NCI-H146 treated with DMSO at 0.1 percent for 48 hours (cell line): ENCODE results near the gene UNC119.

Experiments used
- DNase-seq: peaks from one replicate; lab custom pipeline; 2025; ENCODE audit not compliant: unreplicated experiment; lab: John Stamatoyannopoulos, UW

The UNC119 gene

DNA sequence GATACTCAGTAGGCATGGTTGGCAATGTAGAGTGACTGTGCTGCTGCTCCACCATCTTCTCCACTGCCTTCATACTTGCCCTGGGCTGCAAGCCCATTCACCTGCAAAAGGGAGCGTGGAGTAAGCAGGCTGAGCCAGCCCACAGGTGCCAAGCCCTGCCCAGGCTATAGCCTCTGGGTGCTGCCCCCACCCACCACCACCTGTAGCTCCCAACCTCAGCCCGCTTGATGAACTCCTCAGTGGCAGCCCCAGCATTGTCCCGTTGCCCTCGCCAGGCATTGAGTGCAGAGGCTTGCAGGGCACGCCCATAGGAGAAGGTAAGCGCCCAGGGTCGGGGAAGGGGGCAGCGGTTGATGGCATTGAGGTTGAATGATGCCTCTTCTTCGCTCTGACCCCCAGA lies 21.1 kb upstream of the UNC119 start:
- no peak for DNase-seq

- no peak for DNase-seq
Measured at GRCh38 chr17:28573040-28573380, 20.6 kb upstream of the UNC119 start.

- no peak for DNase-seq
Measured at GRCh38 chr17:28572259-28573039, 20.0 kb upstream of the UNC119 start.

DNA sequence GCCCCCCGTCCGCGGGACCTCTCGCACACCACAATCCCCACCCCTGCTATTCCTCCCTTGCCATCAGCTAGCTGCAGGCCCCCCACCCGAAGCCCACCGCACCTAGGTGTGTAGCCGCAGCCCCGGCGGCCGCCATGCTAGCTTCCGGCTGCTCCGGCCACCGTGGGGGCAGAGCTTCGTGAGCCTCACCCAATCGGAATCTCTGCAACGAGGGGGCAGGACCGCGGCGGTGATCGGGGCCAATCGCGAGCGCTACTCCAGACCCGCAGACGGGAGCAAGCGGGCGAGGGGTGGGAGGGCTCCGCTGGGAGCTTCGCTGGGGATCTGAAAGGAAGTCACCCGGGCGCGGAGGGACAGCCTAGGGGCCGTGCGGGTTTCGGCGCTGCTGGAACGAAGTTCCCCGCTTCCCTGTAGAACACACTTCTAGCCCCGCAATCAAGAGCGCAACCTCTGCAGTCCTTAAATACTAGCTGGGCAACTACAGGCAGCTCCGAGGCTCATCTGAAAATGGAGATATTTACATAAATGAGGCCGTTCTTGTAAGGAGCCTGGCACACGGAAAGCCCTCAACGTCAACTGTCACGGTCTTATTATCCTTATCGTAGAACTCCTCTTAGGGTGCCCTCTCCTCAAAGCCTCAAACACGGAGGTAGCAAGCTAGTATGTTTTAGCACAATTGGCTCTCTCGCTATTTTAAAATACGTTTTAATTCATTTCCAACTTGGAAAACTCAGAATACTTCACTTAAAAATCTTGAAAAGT lies 19.1 kb upstream of the UNC119 start, which contains the start of gene PIGS:
Gene PIGS (minus strand): TSS at position 164 of the 762 bp plus-strand sequence. CDS start 28 bp downstream, at position 136.
- DNase-seq, result peak; percentile 88

DNA sequence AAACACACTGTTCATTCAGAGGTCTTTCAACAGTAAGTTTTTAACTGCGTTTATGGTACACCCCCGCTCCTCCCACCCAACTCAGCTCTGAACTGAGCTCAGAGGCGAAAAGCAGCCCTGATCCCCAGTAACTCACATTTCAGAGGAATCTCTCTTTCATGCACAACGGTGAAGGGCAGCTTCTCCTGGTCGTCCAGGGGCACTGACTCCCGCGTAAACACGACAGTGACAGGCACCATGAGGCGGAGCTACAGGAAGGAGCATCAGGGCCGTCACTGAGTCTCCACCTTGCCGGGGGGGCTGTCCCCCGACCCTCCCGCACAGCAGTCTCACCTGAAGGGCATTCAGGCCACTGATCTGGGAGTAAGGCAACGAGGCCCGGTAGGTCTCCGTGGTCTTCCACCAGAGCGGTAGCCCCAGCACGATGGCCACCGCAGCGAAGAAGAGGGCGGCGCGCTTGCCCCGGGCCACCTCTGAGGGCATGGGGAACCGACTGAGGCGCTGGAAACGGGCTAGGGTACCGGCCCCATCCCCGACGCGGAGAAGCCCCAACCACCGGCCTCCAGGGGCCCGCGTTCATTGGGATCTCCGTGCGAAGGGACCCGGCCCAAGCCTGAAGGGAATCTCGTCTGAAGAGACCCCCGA lies 18.4 kb upstream of the UNC119 start:
- DNase-seq, result peak; percentile 43

- DNase-seq, result no peak
Measured at GRCh38 chr17:28569446-28569845, 17.0 kb upstream of the UNC119 start.

DNA sequence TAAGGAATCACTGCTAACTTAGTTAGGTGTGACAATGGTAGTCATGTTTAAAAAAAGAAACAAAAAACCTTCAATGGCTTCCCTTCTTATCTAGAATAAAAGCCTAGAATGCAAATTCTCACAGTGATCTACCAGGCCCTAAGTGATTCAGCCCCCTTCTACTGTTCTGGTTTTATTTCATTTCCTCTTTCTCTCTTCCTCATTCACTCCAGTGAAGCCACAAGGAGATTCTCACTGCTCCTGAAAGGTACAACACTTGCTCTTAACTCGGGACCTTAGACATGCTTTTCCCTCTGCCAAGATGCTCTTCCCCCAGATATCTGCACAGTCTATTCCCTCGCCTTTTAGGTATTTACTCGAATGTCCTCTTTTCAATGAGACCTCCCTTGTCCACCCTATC lies 15.2 kb upstream of the UNC119 start:
- DNase-seq, result no peak

GRCh38 chr17:28563475-28563874 lies 11.1 kb upstream of the UNC119 start:
- DNase-seq, result no peak

GRCh38 chr17:28555022-28555421 lies 2.6 kb upstream of the UNC119 start:
- DNase-seq, result no peak

GRCh38 chr17:28554565-28554964 lies 2.1 kb upstream of the UNC119 start:
- DNase-seq, result no peak

DNA sequence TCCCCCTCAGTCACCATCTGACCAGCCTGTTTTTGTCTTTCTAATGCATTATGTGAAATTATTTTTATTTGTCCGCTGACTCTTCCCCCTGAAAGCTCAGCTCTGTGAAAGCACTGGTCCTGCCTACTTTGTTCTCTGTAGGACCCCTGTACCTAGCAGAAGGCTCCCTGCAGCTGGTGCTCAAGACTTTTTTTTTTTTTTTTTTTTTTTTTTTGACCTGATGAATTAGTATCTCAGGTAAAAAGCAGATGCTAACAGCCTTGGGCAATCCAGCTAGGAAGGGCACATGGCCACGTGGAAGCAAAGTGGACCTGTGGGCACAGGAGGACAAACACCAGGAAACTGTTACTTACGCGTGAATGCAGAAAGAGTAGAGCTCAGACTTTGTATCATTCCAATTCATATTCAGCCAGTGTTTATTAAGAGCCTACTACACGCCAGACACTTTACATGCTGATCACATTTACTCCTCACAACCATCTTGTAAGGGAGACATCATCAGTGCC lies 629 bp upstream of the UNC119 start:
- DNase-seq, result no peak

DNA sequence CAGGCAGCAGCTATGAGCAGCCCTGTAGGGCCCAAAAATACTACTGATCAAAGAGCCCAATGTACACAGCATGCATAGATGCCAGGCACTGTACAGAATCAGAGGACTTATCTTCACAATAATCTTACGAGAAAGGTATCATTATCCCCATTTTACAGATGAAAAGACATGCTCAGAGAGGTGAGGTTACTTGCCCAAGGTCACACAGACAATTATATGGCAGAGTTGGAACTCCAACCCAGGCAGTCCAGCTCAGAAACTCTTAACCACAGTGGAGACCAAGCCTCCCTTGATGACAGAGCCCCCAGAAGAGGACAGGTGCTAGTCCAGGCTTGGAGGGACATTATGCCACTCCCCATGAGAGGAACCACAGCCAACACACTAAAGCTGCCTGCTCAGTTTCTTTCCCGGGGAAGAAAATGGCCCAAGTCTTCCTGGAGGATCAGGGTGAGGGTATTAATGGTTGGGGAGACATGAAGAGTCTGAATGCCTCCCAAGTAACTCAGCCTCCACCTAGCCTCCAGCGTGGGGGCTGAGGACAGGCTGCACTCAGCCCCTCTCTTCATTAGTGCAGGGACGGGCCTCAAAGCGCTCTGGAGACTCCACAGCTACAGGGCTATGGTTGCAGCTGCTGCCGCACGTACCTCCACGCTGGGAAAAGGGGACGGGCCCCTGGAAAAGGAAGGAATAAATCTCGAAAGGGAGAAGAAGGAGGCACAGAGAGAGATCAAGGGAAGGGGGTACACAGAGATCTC lies 826 bp downstream of the UNC119 start:
- no peak for DNase-seq

DNA sequence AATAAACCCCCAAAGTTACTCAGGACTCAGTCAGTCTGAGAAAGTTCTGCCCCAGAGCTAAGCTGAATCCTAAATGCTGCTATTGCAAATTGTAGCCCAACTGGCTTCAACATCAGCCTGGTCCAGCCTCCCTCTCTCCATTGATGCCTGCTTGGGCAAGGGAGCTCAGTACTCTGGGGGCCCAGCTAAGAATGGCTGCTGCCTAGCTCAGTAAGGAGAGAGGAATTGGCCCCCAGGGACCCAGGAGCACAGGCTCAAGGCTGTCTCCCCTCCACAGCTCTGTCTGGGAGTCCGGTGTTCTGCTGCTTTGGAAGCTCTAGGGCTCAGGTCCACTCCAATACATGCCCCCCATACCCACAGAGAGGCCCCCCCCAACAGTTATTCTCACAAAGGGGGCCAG lies 1.6 kb downstream of the UNC119 start:
- no peak for DNase-seq

GRCh38 chr17:28549236-28550132 lies 2.9 kb downstream of the UNC119 start:
- no peak for DNase-seq

- no peak for DNase-seq
Measured at GRCh38 chr17:28548417-28549130, 3.9 kb downstream of the UNC119 start.

DNA sequence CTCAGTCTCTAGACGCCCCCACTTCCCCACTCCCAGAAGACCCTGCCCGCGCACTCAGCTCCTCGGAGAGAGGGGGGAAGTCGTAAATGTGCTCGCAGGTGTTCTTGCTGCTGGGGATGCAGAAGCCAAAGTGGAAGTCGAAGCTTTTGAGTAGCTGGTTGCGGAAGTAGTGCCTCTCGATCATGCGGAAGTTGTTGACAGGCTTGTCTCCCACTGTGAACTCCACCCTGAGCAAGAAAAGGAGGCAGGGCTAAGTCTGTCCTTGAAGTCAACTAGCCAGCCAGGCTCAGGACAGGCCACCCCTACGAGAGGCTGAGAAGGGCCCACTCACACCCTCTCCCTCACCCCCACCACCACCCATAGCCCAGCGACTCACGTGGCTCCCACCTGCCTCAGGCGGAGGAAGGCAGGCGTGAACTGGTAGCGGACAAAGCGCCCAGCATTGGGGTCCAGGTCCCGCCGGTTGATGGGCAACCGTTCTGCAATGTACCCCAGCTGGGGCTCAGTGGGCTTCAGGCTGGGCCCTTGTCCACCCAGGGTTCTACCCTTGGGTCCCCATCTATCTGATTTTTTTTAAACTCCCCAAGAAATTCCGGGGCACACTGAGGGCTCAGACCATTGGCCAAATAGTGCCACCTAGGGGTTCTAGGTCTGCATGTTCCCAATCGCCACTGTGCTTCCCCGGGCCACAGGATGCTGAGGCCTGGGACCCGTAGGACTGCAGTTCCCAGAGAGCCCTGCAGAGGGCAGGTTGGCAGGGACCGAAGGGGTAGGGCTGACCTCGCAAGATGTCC lies 4.6 kb downstream of the UNC119 start:
- no peak for DNase-seq

DNA sequence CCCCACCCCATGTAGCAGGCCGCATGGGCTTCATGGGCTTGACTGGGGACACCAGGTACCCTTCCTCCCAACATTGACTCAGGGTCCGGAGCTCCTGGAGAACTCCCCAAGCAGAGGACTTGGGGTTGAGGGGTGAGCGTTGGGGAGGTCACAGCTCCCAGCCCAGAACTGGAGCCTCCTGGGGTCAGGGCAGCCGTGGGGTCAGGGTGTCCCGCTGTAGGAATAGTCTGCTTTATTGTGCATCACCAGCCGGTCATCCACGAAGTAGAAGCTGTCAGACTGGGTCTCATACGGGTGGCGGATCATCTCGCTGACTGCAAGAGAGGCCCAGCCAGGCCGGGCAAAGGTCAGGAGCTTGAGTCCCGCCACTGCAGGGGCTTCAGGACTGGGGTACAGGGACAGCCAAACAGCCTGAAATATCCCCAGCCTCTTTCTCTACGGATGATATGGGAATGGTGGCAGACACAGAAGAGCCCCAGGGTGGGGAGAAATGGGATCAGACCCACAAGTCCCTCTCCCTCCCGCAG lies 5.3 kb downstream of the UNC119 start:
- no peak for DNase-seq

DNA sequence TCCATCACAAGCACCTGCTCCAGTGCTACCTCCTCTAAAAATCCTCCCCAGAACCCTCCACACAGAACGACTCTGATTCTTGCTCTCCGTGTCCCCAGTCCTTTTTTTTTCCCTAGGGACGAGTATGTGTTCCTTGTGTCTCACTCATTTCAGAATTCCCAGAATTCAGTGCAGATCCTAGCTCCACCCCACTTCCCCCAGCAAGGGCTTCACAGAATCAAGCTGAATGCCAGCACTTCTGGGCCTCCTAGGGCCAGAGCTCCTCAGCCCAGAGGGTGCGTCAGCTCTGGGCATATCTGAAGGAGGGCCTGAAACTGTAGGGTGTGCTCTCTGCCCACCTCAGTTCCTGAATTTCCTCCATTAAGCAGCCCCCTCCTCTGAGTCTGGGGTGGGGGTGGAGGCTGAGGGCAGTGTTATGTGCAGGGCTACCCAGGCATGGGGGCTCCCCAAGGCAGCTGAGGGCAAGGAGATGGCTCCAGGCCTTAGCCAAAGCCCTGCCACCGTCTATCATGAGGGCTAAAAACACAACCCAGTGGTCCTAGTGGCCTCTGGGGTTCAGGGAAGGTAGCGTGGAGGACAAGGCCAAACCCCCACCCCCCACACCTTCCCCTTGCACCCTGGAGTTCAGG lies 6.5 kb downstream of the UNC119 start:
- DNase-seq, result no peak
